Measurements from ENCODE around the gene ZFAND2B.

DNA sequence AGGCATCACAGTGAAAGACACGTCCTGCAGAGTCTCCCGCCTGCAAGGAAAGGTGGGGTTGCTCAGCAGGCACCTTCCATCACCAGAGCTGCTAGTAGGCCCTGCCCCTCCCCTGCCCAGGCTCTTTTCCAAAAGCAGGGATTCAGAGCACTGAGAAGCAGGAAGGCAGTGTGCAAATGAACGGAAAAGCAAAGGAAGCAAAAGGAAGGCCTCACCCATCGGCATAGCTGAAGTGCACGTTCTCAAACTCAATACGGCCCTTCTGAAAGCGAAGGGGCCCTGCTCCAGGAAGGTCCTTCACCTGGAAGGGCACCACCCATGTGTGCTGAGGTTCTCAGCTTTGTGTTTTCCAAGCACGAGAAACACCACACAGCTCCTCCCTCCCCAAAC lies 6.4 kb downstream of the ZFAND2B start:
- TF ChIP-seq, protein P1, sequence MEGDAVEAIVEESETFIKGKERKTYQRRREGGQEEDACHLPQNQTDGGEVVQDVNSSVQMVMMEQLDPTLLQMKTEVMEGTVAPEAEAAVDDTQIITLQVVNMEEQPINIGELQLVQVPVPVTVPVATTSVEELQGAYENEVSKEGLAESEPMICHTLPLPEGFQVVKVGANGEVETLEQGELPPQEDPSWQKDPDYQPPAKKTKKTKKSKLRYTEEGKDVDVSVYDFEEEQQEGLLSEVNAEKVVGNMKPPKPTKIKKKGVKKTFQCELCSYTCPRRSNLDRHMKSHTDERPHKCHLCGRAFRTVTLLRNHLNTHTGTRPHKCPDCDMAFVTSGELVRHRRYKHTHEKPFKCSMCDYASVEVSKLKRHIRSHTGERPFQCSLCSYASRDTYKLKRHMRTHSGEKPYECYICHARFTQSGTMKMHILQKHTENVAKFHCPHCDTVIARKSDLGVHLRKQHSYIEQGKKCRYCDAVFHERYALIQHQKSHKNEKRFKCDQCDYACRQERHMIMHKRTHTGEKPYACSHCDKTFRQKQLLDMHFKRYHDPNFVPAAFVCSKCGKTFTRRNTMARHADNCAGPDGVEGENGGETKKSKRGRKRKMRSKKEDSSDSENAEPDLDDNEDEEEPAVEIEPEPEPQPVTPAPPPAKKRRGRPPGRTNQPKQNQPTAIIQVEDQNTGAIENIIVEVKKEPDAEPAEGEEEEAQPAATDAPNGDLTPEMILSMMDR (IDR thresholded peaks at IDR 0.05; ENCODE audit: poor library complexity, severe bottlenecking), result no peak
- TF ChIP-seq EZH2 (IDR thresholded peaks at IDR 0.05; ENCODE audit: borderline replicate concordance, insufficient read depth, low read length, poor library complexity, severe bottlenecking), result no peak
